Astrocyte of the hippocampus (primary cell): Measurements from ENCODE around the gene LBHD2.
"Not testable (repeated sequence)": the region's sequence is repeated elsewhere in the genome, so short reads cannot be mapped to it uniquely, and the experiment has no call there.

ENCODE experiments used
- DNase-seq: peaks from one replicate; pipeline ENCODE4 v3.0.0; 2011; ENCODE audit warnings: low read depth, low spot score

The LBHD2 gene

GRCh38 chr14:103119527-103119926 is 35.5 kb downstream of the LBHD2 start:
- DNase-seq: not testable (repeated sequence)

- no peak for DNase-seq
Observed at GRCh38 chr14:103121121-103121845, 37.3 kb downstream of the LBHD2 start.

- DNase-seq: peak; percentile 84
Observed at GRCh38 chr14:103121846-103122584, 38.0 kb downstream of the LBHD2 start.

- peak; percentile 45 for DNase-seq
Observed at GRCh38 chr14:103122585-103122946, 38.6 kb downstream of the LBHD2 start.

GRCh38 chr14:103122947-103123633 is 39.1 kb downstream of the LBHD2 start, which contains the start of gene TNFAIP2:
TNFAIP2 (plus strand) TSS chr14:103123461; CDS start chr14:103126458, 2,997 bp downstream.
- DNase-seq: peak; percentile 46

GRCh38 chr14:103123634-103124500 is 39.9 kb downstream of the LBHD2 start:
- DNase-seq: peak; percentile 51

GRCh38 chr14:103124501-103125001 is 40.5 kb downstream of the LBHD2 start:
- DNase-seq: no peak

GRCh38 chr14:103125098-103126070 is 41.4 kb downstream of the LBHD2 start:
- DNase-seq: no peak

- no peak for DNase-seq
Observed at GRCh38 chr14:103126088-103126872, 42.3 kb downstream of the LBHD2 start.

- DNase-seq: peak; percentile 81
Observed at GRCh38 chr14:103126873-103127304, 42.9 kb downstream of the LBHD2 start.

GRCh38 chr14:103127356-103127755 is 43.3 kb downstream of the LBHD2 start:
- no peak for DNase-seq

GRCh38 chr14:103127861-103128598 is 44.0 kb downstream of the LBHD2 start:
- DNase-seq: no peak

- DNase-seq: no peak
Observed at GRCh38 chr14:103128631-103129300, 44.8 kb downstream of the LBHD2 start.

GRCh38 chr14:103129301-103130016 is 45.4 kb downstream of the LBHD2 start:
- peak; percentile 32 for DNase-seq

- DNase-seq: no peak
Observed at GRCh38 chr14:103130017-103130764, 46.2 kb downstream of the LBHD2 start.

- peak; percentile 77 for DNase-seq
Observed at GRCh38 chr14:103130965-103131364, 47.0 kb downstream of the LBHD2 start.
